Tibial nerve (tissue), 4 donors: ENCODE measurements around the gene KIAA1958. TPM values are rescaled to one million over a fixed set of nuclear protein-coding genes. Genes with fewer than 3 reads are reported as not detected.
A peak's percentile ranks its signal among the peaks of the same experiment; 100 is the strongest.

Experiments
- DNase-seq, 2 donors: peaks; one replicate each; pipeline ENCODE4 v3.0.0-alpha.2; 2019; ENCODE audit warnings: low spot score in 2 of 2
- H3K27ac ChIP-seq, 4 donors: fragments of 200-600 bp; sonication (generic) in 3 of 4; one replicate each; pipeline ENCODE4 v1.5.1; 2017 to 2019; ENCODE audit warnings: mild to moderate bottlenecking in 1 of 4
- H3K27me3 ChIP-seq, 2 donors: fragments of 200-600 bp; sonication (generic) in 1 of 2; one replicate each; pipeline versions ENCODE4 v1.5.1 to v1.6.0; 2017 to 2019
- H3K36me3 ChIP-seq, 3 donors: fragments of 200-600 bp; sonication (generic); one replicate each; pipeline ENCODE4 v1.5.1; 2018 to 2019
- H3K4me1 ChIP-seq, 4 donors: fragments of 200-600 bp; sonication (generic) in 3 of 4; one replicate each; pipeline ENCODE4 v1.5.1; 2017 to 2019
- H3K4me3 ChIP-seq, 4 donors: fragments of 200-600 bp; sonication (generic) in 3 of 4; one replicate each; pipeline ENCODE4 v1.5.1; 2017 to 2019; ENCODE audit warnings: mild to moderate bottlenecking in 1 of 4, moderate library complexity in 1 of 4
- H3K9me3 ChIP-seq, 4 donors: fragments of 200-600 bp; sonication (generic) in 3 of 4; one replicate each; pipeline ENCODE4 v1.5.1; 2017 to 2019
- EP300 ChIP-seq, 2 donors: sonication (generic); formaldehyde crosslinking; IDR thresholded peaks; one replicate each; pipeline ENCODE4 v1.6.1; 2017; ENCODE audit warnings: antibody characterized with exemption in 2 of 2, mild to moderate bottlenecking in 1 of 2
- POLR2A ChIP-seq, 2 donors: fragments of 450-650 bp; IDR thresholded peaks; one replicate each; pipeline ENCODE4 v1.6.1; 2017; ENCODE audit warnings: antibody characterized with exemption in 2 of 2, mild to moderate bottlenecking in 2 of 2, moderate library complexity in 2 of 2
- WGBS, 2 donors: methylation state at CpG; one replicate each; pipeline ENCODE4 v1.1.5; 2018; 5-methylcytosine and 5-hydroxymethylcytosine counted together
- total RNA-seq, 4 donors: library from RNA; depleted of rRNA; stranded (reverse); fragments of >200 nt; gene quantifications; one replicate each; pipeline ENCODE4 v1.1.0, GENCODE V29; 2016
- TF ChIP-seq, protein P1 (sequence below), 5 experiments: fragments of 200-600 bp in 3 of 5; fragments of 450-650 bp in 2 of 5; sonication (generic) in 3 of 5; IDR thresholded peaks; one replicate each; pipeline ENCODE4 v1.5.1; 2016 to 2019; ENCODE audit warnings: antibody characterized with exemption in 5 of 5, mild to moderate bottlenecking in 3 of 5, moderate library complexity in 2 of 5

Gene KIAA1958
- total RNA-seq, 4 donors from 2014 or later, result 3.7 to 5.2 (median 4.5) TPM

DNA sequence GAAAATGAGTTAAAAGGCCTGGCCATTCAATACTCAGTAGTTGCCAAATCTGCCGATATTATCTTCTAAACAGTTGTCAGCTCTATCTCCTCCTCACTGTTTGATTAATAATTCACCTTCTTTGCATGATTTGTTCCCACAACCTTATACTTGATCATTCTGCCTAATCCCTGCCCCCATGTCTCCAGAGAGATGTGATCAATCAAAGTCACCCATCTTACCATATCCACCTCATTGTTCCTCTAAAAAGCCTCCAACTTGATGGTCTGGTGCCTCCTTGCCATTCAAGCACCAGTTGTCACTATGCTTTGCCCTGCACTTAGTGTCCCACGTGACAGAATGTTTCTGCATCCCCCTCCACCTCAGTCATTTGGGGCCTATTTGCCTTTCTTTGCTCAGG is 41.3 kb downstream of the KIAA1958 start:
- no peaks in the 10 kb centered on the region for H3K4me1 ChIP-seq
- no peaks in the 10 kb centered on the region for H3K27me3 ChIP-seq
- no peaks in the 10 kb centered on the region for H3K36me3 ChIP-seq
- TF ChIP-seq EP300 (IDR thresholded peaks at IDR 0.05) (no peak), POLR2A (IDR thresholded peaks at IDR 0.05) (no peak)
- TF ChIP-seq, protein P1, sequence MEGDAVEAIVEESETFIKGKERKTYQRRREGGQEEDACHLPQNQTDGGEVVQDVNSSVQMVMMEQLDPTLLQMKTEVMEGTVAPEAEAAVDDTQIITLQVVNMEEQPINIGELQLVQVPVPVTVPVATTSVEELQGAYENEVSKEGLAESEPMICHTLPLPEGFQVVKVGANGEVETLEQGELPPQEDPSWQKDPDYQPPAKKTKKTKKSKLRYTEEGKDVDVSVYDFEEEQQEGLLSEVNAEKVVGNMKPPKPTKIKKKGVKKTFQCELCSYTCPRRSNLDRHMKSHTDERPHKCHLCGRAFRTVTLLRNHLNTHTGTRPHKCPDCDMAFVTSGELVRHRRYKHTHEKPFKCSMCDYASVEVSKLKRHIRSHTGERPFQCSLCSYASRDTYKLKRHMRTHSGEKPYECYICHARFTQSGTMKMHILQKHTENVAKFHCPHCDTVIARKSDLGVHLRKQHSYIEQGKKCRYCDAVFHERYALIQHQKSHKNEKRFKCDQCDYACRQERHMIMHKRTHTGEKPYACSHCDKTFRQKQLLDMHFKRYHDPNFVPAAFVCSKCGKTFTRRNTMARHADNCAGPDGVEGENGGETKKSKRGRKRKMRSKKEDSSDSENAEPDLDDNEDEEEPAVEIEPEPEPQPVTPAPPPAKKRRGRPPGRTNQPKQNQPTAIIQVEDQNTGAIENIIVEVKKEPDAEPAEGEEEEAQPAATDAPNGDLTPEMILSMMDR (IDR thresholded peaks at IDR 0.05), result no peak
- H3K4me3 ChIP-seq, result no peak overlapping the region
- DNase-seq, result no peak
- H3K27ac ChIP-seq, result no peak overlapping the region
- peaks cover 0 to 6% (median 0%) of the 10 kb centered on the region in 4 donors for H3K9me3 ChIP-seq
- 90 to 93% methylated on average over 2 of the region's 2 CpGs for WGBS, 2 donors

DNA sequence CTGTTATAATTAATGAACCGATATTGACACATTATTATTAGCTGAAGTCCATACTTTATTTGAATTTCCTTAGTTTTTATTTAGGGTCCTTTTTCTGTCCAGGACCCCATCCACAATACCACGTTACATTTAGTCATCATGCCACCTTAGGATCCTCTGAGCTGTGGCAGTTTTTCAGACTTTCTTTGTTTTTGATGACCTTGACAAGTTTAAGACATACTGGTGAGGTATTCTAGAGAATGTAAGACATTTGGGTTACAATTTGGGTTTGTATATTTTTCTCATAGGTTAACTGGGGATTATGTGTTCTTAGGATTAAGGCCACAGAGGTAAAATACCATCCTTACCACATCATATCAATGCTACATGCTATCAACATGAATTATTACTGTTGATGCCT is 42.7 kb downstream of the KIAA1958 start:
- no peak for TF ChIP-seq POLR2A (IDR thresholded peaks at IDR 0.05)
- no peak for TF ChIP-seq EP300 (IDR thresholded peaks at IDR 0.05)
- TF ChIP-seq, protein P1 (IDR thresholded peaks at IDR 0.05), result no peak
- WGBS, 2 donors, result 87 to 92% methylated on average over 2 of the region's 2 CpGs
- no peak overlapping the region for H3K4me3 ChIP-seq
- no peaks in the 10 kb centered on the region for H3K36me3 ChIP-seq
- no peaks in the 10 kb centered on the region for H3K27me3 ChIP-seq
- H3K27ac ChIP-seq, result no peak overlapping the region
- H3K4me1 ChIP-seq, result no peaks in the 10 kb centered on the region
- DNase-seq, result no peak
- H3K9me3 ChIP-seq, result peaks cover 0 to 6% (median 0%) of the 10 kb centered on the region in 4 donors

DNA sequence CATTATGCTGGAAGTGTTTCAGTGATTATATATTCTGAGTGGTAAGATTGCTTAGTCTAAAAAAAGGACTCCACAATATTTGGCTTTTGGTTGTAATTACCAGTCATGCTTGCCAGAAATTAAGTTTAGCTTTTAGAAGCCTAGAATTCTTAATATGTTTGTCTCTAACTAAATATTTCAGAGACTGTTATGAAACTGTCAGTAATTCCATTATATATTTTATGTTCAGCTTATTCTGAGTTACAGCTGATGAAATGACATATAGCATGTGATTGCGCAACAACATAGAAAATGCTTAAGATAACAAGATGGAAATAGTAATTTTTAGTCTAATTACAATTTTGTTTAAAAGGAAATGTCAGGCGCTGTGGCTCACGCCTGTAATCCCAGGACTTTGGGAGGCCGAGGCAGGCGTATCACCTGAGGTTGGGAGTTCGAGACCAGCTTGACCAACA is 44.2 kb downstream of the KIAA1958 start:
- H3K36me3 ChIP-seq, result no peaks in the 10 kb centered on the region
- no peak for DNase-seq
- no peak overlapping the region for H3K27ac ChIP-seq
- H3K4me3 ChIP-seq, result no peak overlapping the region
- H3K9me3 ChIP-seq, result peaks cover 0 to 6% (median 0%) of the 10 kb centered on the region in 4 donors
- TF ChIP-seq EP300 (IDR thresholded peaks at IDR 0.05) (no peak), POLR2A (IDR thresholded peaks at IDR 0.05) (no peak)
- TF ChIP-seq, protein P1 (IDR thresholded peaks at IDR 0.05), result no peak
- 91 to 93% methylated on average over 6 of the region's 6 CpGs for WGBS, 2 donors
- H3K4me1 ChIP-seq, result no peaks in the 10 kb centered on the region
- H3K27me3 ChIP-seq, result no peaks in the 10 kb centered on the region

DNA sequence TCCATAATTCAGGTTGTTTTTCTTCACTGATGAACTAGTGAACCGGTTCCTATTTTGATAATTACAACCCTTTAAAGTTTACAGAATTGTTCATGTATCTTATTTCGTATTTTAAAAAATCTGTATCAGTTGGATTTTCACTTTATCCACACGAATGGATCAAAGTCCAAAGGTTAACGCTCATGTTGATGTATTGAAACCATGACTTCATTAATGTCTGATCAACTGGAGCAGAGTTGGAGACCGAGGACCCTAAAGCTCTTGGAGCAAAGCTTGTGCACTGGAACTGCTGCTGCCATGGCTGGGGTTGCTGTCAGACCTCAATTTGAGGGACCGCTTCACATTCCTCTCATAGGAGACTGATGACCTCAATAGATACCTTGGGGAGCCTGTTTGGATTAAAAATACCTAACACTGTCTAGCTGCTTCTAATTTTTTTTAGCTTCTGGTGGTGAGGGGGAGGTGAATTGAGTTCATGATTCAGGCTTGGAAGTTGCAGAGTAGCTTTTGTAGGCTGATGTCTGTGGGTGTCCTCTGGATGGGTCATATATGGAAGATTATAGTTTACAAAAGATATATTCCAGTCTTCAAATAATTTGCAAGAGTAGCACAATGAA is 45.1 kb downstream of the KIAA1958 start:
- TF ChIP-seq, protein P1 (IDR thresholded peaks at IDR 0.05), result no peak
- Histone ChIP-seq H3K36me3 (no peaks in the 10 kb centered on the region), H3K27me3 (no peaks in the 10 kb centered on the region), H3K9me3 (no peaks in the 10 kb centered on the region), H3K27ac (no peak overlapping the region), H3K4me1 (no peaks in the 10 kb centered on the region), H3K4me3 (no peak overlapping the region)
- 87 to 92% methylated on average over 6 of the region's 6 CpGs for WGBS, 2 donors
- no peak for DNase-seq

DNA sequence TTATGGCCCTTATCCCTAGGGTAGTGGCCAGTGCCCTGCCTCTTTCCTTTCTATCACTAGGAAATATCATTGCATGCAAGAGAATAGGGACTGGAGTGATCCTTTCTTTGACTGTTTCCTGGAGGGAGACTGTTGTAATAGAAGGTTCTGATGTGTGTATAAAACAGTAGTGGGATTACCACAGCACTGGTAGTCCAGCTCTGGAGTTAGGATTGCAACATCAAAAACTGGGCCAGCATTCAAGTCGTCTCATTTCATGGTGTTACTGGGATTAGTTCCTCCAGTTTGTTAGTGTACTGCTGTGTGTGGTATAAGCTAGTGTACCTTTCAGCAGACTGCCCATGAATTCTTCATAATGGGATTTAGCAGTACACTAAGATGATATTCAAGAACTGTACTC is 45.8 kb downstream of the KIAA1958 start:
- Histone ChIP-seq H3K9me3 (no peaks in the 10 kb centered on the region), H3K4me1 (no peaks in the 10 kb centered on the region), H3K4me3 (no peak overlapping the region), H3K36me3 (no peaks in the 10 kb centered on the region), H3K27me3 (no peaks in the 10 kb centered on the region), H3K27ac (no peak overlapping the region)
- DNase-seq, result peak in 1 of 2 donors; percentile 46
- TF ChIP-seq POLR2A (IDR thresholded peaks at IDR 0.05) (no peak), EP300 (IDR thresholded peaks at IDR 0.05) (no peak)
- TF ChIP-seq, protein P1 (IDR thresholded peaks at IDR 0.05), result no peak
- 39 to 46% methylated on average over 1 of the region's 1 CpG for WGBS, 2 donors
